ENCODE measurements around the gene HDDC3. TPM values are rescaled to one million over a fixed set of nuclear protein-coding genes. Genes with fewer than 3 reads are reported as not detected.

The HDDC3 gene
- total and polyA plus RNA-seq, 9 of the 15 experiments (the other 6 are each of a cell fraction or from before 2014, with no cell fraction given) = 14.9 to 55.8 (median 36.9) TPM

GRCh38 chr15:90902840-90903732, 29.3 kb downstream of the HDDC3 start, which contains the start of gene MAN2A2 (continued):
- TF ChIP-seq, protein P1, sequence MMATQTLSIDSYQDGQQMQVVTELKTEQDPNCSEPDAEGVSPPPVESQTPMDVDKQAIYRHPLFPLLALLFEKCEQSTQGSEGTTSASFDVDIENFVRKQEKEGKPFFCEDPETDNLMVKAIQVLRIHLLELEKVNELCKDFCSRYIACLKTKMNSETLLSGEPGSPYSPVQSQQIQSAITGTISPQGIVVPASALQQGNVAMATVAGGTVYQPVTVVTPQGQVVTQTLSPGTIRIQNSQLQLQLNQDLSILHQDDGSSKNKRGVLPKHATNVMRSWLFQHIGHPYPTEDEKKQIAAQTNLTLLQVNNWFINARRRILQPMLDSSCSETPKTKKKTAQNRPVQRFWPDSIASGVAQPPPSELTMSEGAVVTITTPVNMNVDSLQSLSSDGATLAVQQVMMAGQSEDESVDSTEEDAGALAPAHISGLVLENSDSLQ (IDR thresholded peaks at IDR 0.05) = no peak
- no peak for TF ChIP-seq NBN (IDR thresholded peaks at IDR 0.05; ENCODE audit: low read depth)
- TF ChIP-seq, protein P2, sequence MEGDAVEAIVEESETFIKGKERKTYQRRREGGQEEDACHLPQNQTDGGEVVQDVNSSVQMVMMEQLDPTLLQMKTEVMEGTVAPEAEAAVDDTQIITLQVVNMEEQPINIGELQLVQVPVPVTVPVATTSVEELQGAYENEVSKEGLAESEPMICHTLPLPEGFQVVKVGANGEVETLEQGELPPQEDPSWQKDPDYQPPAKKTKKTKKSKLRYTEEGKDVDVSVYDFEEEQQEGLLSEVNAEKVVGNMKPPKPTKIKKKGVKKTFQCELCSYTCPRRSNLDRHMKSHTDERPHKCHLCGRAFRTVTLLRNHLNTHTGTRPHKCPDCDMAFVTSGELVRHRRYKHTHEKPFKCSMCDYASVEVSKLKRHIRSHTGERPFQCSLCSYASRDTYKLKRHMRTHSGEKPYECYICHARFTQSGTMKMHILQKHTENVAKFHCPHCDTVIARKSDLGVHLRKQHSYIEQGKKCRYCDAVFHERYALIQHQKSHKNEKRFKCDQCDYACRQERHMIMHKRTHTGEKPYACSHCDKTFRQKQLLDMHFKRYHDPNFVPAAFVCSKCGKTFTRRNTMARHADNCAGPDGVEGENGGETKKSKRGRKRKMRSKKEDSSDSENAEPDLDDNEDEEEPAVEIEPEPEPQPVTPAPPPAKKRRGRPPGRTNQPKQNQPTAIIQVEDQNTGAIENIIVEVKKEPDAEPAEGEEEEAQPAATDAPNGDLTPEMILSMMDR (IDR thresholded peaks at IDR 0.05 in 2 of 3, conservative IDR thresholded peaks at IDR 0.05 in 1 of 3; ENCODE audit: insufficient read depth in 2 of 3, low read depth in 1 of 3, low read length in 3 of 3) = no peak
- TF ChIP-seq SREBF2 (CRISPR knock-in tag; IDR thresholded peaks at IDR 0.05) = no peak
- TF ChIP-seq, protein P3, sequence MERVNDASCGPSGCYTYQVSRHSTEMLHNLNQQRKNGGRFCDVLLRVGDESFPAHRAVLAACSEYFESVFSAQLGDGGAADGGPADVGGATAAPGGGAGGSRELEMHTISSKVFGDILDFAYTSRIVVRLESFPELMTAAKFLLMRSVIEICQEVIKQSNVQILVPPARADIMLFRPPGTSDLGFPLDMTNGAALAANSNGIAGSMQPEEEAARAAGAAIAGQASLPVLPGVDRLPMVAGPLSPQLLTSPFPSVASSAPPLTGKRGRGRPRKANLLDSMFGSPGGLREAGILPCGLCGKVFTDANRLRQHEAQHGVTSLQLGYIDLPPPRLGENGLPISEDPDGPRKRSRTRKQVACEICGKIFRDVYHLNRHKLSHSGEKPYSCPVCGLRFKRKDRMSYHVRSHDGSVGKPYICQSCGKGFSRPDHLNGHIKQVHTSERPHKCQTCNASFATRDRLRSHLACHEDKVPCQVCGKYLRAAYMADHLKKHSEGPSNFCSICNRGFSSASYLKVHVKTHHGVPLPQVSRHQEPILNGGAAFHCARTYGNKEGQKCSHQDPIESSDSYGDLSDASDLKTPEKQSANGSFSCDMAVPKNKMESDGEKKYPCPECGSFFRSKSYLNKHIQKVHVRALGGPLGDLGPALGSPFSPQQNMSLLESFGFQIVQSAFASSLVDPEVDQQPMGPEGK (CRISPR knock-in tag; IDR thresholded peaks at IDR 0.05; ENCODE audit: borderline replicate concordance) = no peak
- TF ChIP-seq CCNT2 (IDR thresholded peaks at IDR 0.05; ENCODE audit: borderline replicate concordance, extremely low read depth, insufficient read length, low read depth, low read length) = peak; percentile 54
- no peak for TF ChIP-seq CHD2 (IDR thresholded peaks at IDR 0.05; ENCODE audit: low read depth, low read length)
- no peak for TF ChIP-seq ZNF699 (CRISPR knock-in tag; IDR thresholded peaks at IDR 0.05; ENCODE audit: insufficient replicate concordance)
- TF ChIP-seq CBX8 (IDR thresholded peaks at IDR 0.05; ENCODE audit: borderline replicate concordance, extremely low read depth, low read depth, low read length, poor library complexity, severe bottlenecking) = no peak
- peak; percentile 84 for TF ChIP-seq ZSCAN29 (IDR thresholded peaks at IDR 0.05)
- TF ChIP-seq, protein P4, sequence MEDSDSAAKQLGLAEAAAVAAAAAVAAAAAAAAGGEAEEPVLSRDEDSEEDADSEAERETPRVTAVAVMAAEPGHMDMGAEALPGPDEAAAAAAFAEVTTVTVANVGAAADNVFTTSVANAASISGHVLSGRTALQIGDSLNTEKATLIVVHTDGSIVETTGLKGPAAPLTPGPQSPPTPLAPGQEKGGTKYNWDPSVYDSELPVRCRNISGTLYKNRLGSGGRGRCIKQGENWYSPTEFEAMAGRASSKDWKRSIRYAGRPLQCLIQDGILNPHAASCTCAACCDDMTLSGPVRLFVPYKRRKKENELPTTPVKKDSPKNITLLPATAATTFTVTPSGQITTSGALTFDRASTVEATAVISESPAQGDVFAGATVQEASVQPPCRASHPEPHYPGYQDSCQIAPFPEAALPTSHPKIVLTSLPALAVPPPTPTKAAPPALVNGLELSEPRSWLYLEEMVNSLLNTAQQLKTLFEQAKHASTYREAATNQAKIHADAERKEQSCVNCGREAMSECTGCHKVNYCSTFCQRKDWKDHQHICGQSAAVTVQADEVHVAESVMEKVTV (CRISPR knock-in tag; IDR thresholded peaks at IDR 0.05) = no peak
- TF ChIP-seq, protein P5, sequence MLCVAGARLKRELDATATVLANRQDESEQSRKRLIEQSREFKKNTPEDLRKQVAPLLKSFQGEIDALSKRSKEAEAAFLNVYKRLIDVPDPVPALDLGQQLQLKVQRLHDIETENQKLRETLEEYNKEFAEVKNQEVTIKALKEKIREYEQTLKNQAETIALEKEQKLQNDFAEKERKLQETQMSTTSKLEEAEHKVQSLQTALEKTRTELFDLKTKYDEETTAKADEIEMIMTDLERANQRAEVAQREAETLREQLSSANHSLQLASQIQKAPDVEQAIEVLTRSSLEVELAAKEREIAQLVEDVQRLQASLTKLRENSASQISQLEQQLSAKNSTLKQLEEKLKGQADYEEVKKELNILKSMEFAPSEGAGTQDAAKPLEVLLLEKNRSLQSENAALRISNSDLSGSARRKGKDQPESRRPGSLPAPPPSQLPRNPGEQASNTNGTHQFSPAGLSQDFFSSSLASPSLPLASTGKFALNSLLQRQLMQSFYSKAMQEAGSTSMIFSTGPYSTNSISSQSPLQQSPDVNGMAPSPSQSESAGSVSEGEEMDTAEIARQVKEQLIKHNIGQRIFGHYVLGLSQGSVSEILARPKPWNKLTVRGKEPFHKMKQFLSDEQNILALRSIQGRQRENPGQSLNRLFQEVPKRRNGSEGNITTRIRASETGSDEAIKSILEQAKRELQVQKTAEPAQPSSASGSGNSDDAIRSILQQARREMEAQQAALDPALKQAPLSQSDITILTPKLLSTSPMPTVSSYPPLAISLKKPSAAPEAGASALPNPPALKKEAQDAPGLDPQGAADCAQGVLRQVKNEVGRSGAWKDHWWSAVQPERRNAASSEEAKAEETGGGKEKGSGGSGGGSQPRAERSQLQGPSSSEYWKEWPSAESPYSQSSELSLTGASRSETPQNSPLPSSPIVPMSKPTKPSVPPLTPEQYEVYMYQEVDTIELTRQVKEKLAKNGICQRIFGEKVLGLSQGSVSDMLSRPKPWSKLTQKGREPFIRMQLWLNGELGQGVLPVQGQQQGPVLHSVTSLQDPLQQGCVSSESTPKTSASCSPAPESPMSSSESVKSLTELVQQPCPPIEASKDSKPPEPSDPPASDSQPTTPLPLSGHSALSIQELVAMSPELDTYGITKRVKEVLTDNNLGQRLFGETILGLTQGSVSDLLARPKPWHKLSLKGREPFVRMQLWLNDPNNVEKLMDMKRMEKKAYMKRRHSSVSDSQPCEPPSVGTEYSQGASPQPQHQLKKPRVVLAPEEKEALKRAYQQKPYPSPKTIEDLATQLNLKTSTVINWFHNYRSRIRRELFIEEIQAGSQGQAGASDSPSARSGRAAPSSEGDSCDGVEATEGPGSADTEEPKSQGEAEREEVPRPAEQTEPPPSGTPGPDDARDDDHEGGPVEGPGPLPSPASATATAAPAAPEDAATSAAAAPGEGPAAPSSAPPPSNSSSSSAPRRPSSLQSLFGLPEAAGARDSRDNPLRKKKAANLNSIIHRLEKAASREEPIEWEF (CRISPR knock-in tag; IDR thresholded peaks at IDR 0.05) = no peak
- no peak for TF ChIP-seq HDAC1 (IDR thresholded peaks at IDR 0.05)
